Left lung (tissue), 10 donors: Measurements from ENCODE around the gene NFE2L3. TPM values are rescaled to one million over a fixed set of nuclear protein-coding genes. Genes with fewer than 3 reads are reported as not detected.

Experiments used
- ATAC-seq: fragments of 200-7000 bp; cut with Tn5 transposase; one replicate; pipeline ENCODE4 v1.9.1; 2020; ENCODE audit warnings: moderate library complexity
- DNase-seq, 4 donors: peaks; one replicate each; pipeline ENCODE4 v3.0.0-alpha.2; 2013 to 2020
- H3K27ac ChIP-seq, 2 donors: fragments of 200-600 bp; sonication (generic) in 1 of 2; one replicate each; pipeline versions ENCODE4 v1.5.0 to v1.8.0; 2020 to 2021
- H3K27me3 ChIP-seq, 2 donors: fragments of 200-600 bp; sonication (generic) in 1 of 2; one replicate each; pipeline versions ENCODE4 v1.5.0 to v1.8.0; 2020 to 2021
- H3K36me3 ChIP-seq, 2 donors: fragments of 200-600 bp; sonication (generic) in 1 of 2; one replicate each; pipeline versions ENCODE4 v1.5.0 to v1.8.0; 2020 to 2021
- H3K4me1 ChIP-seq, 2 donors: fragments of 200-600 bp; one replicate each; pipeline ENCODE4 v1.8.0; 2021
- H3K4me3 ChIP-seq, 2 donors: fragments of 200-600 bp; sonication (generic) in 1 of 2; one replicate each; pipeline versions ENCODE4 v1.5.0 to v1.8.0; 2020 to 2021; ENCODE audit warnings: mild to moderate bottlenecking in 1 of 2
- H3K9me3 ChIP-seq, 2 donors: fragments of 200-600 bp; sonication (generic) in 1 of 2; one replicate each; pipeline versions ENCODE4 v1.5.0 to v1.8.0; 2020 to 2021
- CTCF ChIP-seq, 2 donors: fragments of 200-600 bp; sonication (generic) in 1 of 2; IDR thresholded peaks; one replicate each; pipeline versions ENCODE4 v1.5.0 to v1.8.0; 2021; ENCODE audit warnings: antibody characterized with exemption in 2 of 2
- intact Hi-C, 2 donors: fragments of 100-400 bp; cut with DNase I; formaldehyde crosslinking; loops; one replicate each; pipeline versions ENCODE4 v1.11.2 to v1.14.2; 2022
- polyA plus RNA-seq, 6 donors: library from polyadenylated mRNA; unstranded; fragments of 120-200 nt; gene quantifications; one replicate each; pipeline ENCODE4 v1.2.1, GENCODE V29; 2013; ENCODE audit not compliant: insufficient read length in 6 of 6
- total RNA-seq, 2 donors: library from RNA; stranded (reverse); fragmentation: NEBNext Ultra II Directional; extraction: Animal tissue kit (Norgen Biotek cat#: 25700); gene quantifications; one replicate each; pipeline ENCODE4 v1.2.1, GENCODE V29; 2021
- donor health status: DM: no; HTN: yes; CAD: no.
- donor health status: DM: no; HTN: no; CAD: no.

The NFE2L3 gene
- total and polyA plus RNA-seq, 8 donors = 4.9 to 20.8 (median 19.1) TPM

- Histone ChIP-seq H3K27ac (no peak overlapping the region), H3K36me3 (no peaks in the 10 kb centered on the region), H3K27me3 (no peaks in the 10 kb centered on the region), H3K4me1 (no peaks in the 10 kb centered on the region), H3K9me3 (no peaks in the 10 kb centered on the region), H3K4me3 (no peak overlapping the region)
- TF ChIP-seq CTCF (IDR thresholded peaks at IDR 0.05) = no peak
- ATAC-seq = no peak
- no peak for DNase-seq
- intact Hi-C loops = no loop called here
Measured at GRCh38 chr7:26227987-26228386, 76.0 kb downstream of the NFE2L3 start.

GRCh38 chr7:26233902-26234511 is 82.0 kb downstream of the NFE2L3 start:
- Histone ChIP-seq H3K27ac (no peak overlapping the region), H3K4me1 (no peaks in the 10 kb centered on the region), H3K4me3 (no peak overlapping the region), H3K27me3 (no peaks in the 10 kb centered on the region), H3K9me3 (no peaks in the 10 kb centered on the region), H3K36me3 (no peaks in the 10 kb centered on the region)
- intact Hi-C loops = no loop called here
- no peak for TF ChIP-seq CTCF (IDR thresholded peaks at IDR 0.05)
- no peak for ATAC-seq
- DNase-seq = no peak

Other genes starting within 250 kb of the NFE2L3 start
- 100 to 1,000 TPM; 338 to 456 TPM for gene HNRNPA2B1, start 48.5 kb downstream of the NFE2L3 start, total RNA-seq
- 1,000 to 10,000 TPM; 1,267 to 1,529 (median 1,395) TPM for gene HNRNPA2B1, start 48.5 kb downstream of the NFE2L3 start, polyA plus RNA-seq
- 100 to 1,000 TPM in 1 of 2 donors, 10 to 100 TPM in 1; 92.2 to 107 TPM for gene CBX3, start 49.5 kb downstream of the NFE2L3 start, total RNA-seq
- 100 to 1,000 TPM; 262 to 313 (median 281) TPM for gene CBX3, start 49.5 kb downstream of the NFE2L3 start, polyA plus RNA-seq
- 10 to 100 TPM; 25.7 to 75.6 TPM for gene SNX10, start 139.7 kb downstream of the NFE2L3 start, total RNA-seq
- gene SNX10, start 139.7 kb downstream of the NFE2L3 start, polyA plus RNA-seq = 10 to 100 TPM in 2 of 6 donors, 1 to 10 TPM in 4; 7.4 to 11.1 (median 9.3) TPM